Memory B cell (primary cell): ENCODE measurements around the gene SETX.
A peak's percentile ranks its signal among the peaks of the same experiment; 100 is the strongest.

Source experiments
- ATAC-seq: fragments of 150-1000 bp; cut with Tn5 transposase; 2 replicates; pipeline ENCODE4 v1.10.0; 2021; ENCODE audit warnings: low read depth, mild to moderate bottlenecking, moderate library complexity
- DNase-seq, 2 donors: peaks; one replicate each; pipeline ENCODE4 v3.0.0; 2022; ENCODE audit warnings: low spot score in 2 of 2
- H3K27ac Mint-ChIP-seq: one replicate; pipeline ENCODE4 v1.8.0; 2022; ENCODE audit warnings: mild to moderate bottlenecking, moderate library complexity, mixed read lengths
- H3K27me3 Mint-ChIP-seq: one replicate; pipeline ENCODE4 v1.8.0; 2022; ENCODE audit warnings: mixed read lengths
- H3K36me3 Mint-ChIP-seq: one replicate; pipeline ENCODE4 v1.8.0; 2022; ENCODE audit warnings: mild to moderate bottlenecking, mixed read lengths
- H3K4me1 Mint-ChIP-seq: one replicate; pipeline ENCODE4 v1.8.0; 2022; ENCODE audit warnings: mixed read lengths
- H3K4me3 Mint-ChIP-seq: one replicate; pipeline ENCODE4 v1.8.0; 2022; ENCODE audit warnings: mild to moderate bottlenecking, moderate library complexity, mixed read lengths
- H3K9me3 Mint-ChIP-seq: one replicate; pipeline ENCODE4 v1.8.0; 2022; ENCODE audit warnings: mixed read lengths

SETX gene

GRCh38 chr9:132244582-132245455 is 110.0 kb downstream of the SETX start:
- no peak for ATAC-seq
- Mint-ChIP-seq H3K4me1 (peaks cover 7% of the 10 kb centered on the region), H3K4me3 (no peak overlapping the region), H3K27me3 (peaks cover 2% of the 10 kb centered on the region), H3K9me3 (no peaks in the 10 kb centered on the region), H3K36me3 (no peaks in the 10 kb centered on the region), H3K27ac (no peak overlapping the region)
- DNase-seq: no peak

- Mint-ChIP-seq H3K36me3 (no peaks in the 10 kb centered on the region), H3K27ac (no peak overlapping the region), H3K4me1 (peaks cover 12% of the 10 kb centered on the region), H3K9me3 (no peaks in the 10 kb centered on the region), H3K27me3 (peaks cover 2% of the 10 kb centered on the region), H3K4me3 (peak overlapping the region; percentile 64)
- no peak for ATAC-seq
- no peak for DNase-seq
Observed at GRCh38 chr9:132243156-132244074, 111.4 kb downstream of the SETX start.

DNA sequence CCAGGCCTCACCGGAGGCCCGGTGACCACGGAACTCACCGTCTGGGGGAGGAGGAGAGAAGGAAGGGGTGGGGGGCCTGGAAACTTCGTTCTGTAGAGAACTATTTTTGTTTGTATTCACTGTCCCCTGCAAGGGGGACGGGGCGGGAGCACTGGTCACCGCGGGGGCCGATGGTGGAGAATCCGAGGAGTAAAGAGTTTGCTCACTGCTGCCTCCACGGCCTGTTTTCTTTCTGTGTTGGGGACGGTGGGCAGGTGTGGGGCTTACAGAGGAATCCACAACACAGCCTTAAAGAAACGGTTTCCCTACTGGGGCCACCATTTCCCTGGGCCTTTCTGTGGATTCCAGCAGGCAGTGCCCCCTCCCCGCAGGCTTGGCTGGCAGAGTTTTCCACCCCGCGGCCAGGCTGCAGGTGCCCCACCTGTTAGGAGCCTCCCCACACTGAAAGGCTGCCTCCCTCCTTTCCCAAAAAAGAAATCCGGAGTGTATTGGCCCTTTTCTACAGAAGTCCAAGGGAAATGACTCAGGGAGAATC is 112.1 kb downstream of the SETX start:
- peak overlapping the region; percentile 76 for H3K27ac Mint-ChIP-seq
- DNase-seq (no peak), ATAC-seq (no peak)
- H3K9me3 Mint-ChIP-seq: no peaks in the 10 kb centered on the region
- H3K27me3 Mint-ChIP-seq: peaks cover 2% of the 10 kb centered on the region
- no peaks in the 10 kb centered on the region for H3K36me3 Mint-ChIP-seq
- peaks cover 12% of the 10 kb centered on the region for H3K4me1 Mint-ChIP-seq
- H3K4me3 Mint-ChIP-seq: peak overlapping the region; percentile 89

- peak overlapping the region; percentile 76 for H3K27ac Mint-ChIP-seq
- peak; percentile 14 for ATAC-seq
- H3K27me3 Mint-ChIP-seq: peaks cover 2% of the 10 kb centered on the region
- H3K4me1 Mint-ChIP-seq: peaks cover 12% of the 10 kb centered on the region
- H3K4me3 Mint-ChIP-seq: peak overlapping the region; percentile 89
- DNase-seq: peak in 1 of 2 donors; percentile 63
- no peaks in the 10 kb centered on the region for H3K36me3 Mint-ChIP-seq
- no peaks in the 10 kb centered on the region for H3K9me3 Mint-ChIP-seq
Observed at GRCh38 chr9:132241840-132242620, 112.8 kb downstream of the SETX start.

DNA sequence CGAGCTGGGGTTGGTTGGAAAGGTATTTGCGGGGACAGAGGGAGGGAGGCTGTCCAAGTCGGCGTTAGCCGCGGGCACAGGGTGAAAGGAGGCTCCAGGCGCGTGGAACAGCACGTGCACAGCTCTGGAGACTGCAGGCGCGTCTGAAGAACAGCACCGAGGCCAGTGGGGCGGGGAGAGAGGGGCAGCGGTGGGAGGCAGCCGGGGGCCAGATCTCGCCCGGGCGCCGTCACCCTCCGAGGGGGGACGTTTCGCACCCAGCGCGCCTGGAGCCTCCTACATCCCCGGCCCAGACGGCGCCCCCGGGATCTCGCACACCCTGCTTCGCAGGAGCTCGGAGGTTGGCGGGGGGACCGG is 113.3 kb downstream of the SETX start:
- H3K4me1 Mint-ChIP-seq: peaks cover 12% of the 10 kb centered on the region
- H3K36me3 Mint-ChIP-seq: no peaks in the 10 kb centered on the region
- DNase-seq (no peak), ATAC-seq (no peak)
- H3K4me3 Mint-ChIP-seq: peak overlapping the region; percentile 98
- H3K27me3 Mint-ChIP-seq: no peaks in the 10 kb centered on the region
- H3K27ac Mint-ChIP-seq: peak overlapping the region; percentile 94
- no peaks in the 10 kb centered on the region for H3K9me3 Mint-ChIP-seq

- no peaks in the 10 kb centered on the region for H3K27me3 Mint-ChIP-seq
Observed at GRCh38 chr9:132240841-132241482, 113.8 kb downstream of the SETX start.

DNA sequence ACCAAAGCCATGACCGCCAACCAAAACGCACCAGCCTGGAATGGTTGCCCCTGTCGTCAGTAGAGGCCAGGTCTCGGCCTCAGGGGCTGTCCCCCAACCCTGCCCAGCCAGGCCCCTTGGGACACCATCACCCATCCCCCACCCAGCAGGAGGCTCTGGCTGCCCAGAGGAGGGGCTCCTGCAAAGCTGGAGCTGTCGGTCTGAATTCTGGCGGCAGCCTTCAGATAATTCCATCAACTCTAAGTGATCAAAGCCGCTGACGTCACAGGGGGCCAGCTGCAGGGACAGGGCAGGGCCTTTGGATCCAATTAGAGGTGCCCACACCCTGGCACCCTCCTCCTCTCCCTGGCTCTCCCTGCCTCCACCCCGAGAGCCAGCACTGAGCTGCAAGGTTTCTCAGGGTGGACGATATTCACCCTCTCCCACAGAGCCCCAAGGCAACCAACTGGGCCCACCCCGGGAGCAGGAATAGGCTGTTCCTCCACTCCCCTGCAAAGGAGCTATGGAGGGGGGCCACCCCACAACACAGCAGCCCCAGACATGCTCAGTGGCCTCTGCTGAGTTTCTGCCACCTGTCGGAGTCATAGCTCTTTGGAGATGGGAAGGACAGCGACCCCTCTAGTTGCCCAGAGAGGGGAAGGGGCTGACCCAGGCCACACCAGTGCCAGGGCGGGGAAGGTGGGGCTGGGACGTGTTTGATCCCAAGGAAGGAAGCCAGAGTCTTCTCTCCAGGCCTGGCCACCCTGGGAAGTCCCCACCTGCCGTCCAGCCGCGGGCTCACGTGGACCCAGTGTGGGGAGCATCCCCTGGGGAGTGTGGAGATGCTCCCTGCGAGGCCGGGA is 114.6 kb downstream of the SETX start:
- Mint-ChIP-seq H3K9me3 (no peaks in the 10 kb centered on the region), H3K4me1 (peaks cover 14% of the 10 kb centered on the region), H3K27ac (no peak overlapping the region), H3K27me3 (no peaks in the 10 kb centered on the region), H3K4me3 (peak overlapping the region; percentile 65), H3K36me3 (no peaks in the 10 kb centered on the region)
- DNase-seq: no peak
- no peak for ATAC-seq

More at GRCh38 chr9:132240841-132241482, 113.8 kb downstream of the SETX start:
- ATAC-seq (peak; percentile 86), DNase-seq (peak; percentile 94 to 99)
- no peaks in the 10 kb centered on the region for H3K36me3 Mint-ChIP-seq
- peak overlapping the region; percentile 98 for H3K4me3 Mint-ChIP-seq
- H3K27ac Mint-ChIP-seq: peak overlapping the region; percentile 94
- peaks cover 13% of the 10 kb centered on the region for H3K4me1 Mint-ChIP-seq
- H3K9me3 Mint-ChIP-seq: no peaks in the 10 kb centered on the region

- H3K4me3 Mint-ChIP-seq: no peak overlapping the region
- DNase-seq: no peak
- ATAC-seq: no peak
- H3K27me3 Mint-ChIP-seq: no peaks in the 10 kb centered on the region
- H3K36me3 Mint-ChIP-seq: no peaks in the 10 kb centered on the region
- H3K9me3 Mint-ChIP-seq: no peaks in the 10 kb centered on the region
- H3K4me1 Mint-ChIP-seq: peaks cover 14% of the 10 kb centered on the region
- H3K27ac Mint-ChIP-seq: no peak overlapping the region
Observed at GRCh38 chr9:132239518-132239917, 115.3 kb downstream of the SETX start.

GRCh38 chr9:132238992-132239391 is 115.8 kb downstream of the SETX start:
- H3K27ac Mint-ChIP-seq: no peak overlapping the region
- no peaks in the 10 kb centered on the region for H3K9me3 Mint-ChIP-seq
- DNase-seq: no peak
- no peaks in the 10 kb centered on the region for H3K36me3 Mint-ChIP-seq
- H3K4me1 Mint-ChIP-seq: peaks cover 14% of the 10 kb centered on the region
- no peak overlapping the region for H3K4me3 Mint-ChIP-seq
- no peaks in the 10 kb centered on the region for H3K27me3 Mint-ChIP-seq
- ATAC-seq: no peak

DNA sequence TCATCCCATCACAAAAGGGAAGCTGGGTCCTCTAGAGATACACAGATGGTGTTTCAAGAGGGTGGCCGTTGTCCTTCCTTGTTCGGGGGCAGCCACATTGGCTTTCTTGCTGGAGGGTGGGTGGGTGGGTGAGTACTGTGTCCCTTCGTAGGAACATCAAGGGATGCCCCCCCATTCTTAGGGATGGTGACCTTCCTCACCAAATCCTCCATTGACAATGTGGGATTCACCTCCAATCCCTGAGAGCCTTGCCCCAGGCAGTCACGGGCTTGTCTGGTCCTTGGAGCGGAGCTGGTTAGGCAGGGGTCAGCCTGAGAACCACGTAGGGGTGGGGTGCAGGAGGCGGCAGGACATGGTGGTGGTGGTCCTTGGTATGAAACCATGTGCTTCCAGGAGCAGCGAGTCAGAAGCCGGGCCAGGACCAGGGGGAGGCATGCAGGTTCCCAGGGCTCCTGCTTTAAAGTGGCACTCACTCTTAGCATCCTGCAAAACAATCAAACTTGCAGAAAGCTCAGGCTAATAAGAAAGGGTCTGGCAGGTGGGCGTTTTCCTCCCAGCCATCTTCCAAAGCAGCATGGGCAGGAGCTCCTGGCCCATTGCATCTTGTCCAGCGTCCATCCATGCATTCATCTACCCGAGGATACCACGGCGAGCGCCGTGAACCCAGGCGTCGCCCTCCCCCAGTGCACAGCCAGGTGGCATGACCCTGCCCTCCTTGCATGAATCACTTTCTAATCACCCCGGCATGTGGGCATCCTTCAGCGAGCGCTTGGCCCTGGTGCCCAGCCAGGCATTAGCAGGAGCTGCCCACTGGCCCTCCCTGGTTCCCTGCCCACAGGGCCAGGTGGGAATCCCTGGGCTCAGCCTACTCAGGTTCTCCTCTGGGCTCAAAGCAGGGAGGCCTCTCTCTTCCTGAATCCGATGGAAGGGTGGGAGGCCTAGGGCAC is 116.5 kb downstream of the SETX start:
- no peaks in the 10 kb centered on the region for H3K27me3 Mint-ChIP-seq
- H3K27ac Mint-ChIP-seq: no peak overlapping the region
- H3K4me3 Mint-ChIP-seq: no peak overlapping the region
- no peak for DNase-seq
- peaks cover 14% of the 10 kb centered on the region for H3K4me1 Mint-ChIP-seq
- no peaks in the 10 kb centered on the region for H3K9me3 Mint-ChIP-seq
- no peaks in the 10 kb centered on the region for H3K36me3 Mint-ChIP-seq
- no peak for ATAC-seq

DNA sequence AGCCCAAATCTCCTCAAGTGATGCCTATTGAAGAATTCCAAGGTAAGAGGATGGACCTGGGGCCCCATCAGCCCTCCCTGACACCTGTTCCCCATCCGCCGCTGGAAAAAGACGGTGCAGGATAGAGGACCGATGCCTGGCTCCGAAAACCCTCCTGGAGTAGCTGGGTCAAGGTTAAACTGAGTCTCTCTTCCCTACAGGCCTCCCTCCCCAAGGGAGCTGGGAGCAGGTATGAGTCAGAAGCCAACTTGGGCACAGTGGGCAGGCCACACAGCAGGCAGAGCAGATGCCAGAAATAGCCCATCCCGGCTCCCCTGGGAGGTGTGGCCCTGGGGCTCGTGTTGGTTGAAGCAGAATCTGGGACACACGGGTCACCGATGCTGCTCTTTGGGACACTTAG is 117.3 kb downstream of the SETX start:
- Mint-ChIP-seq H3K27me3 (no peaks in the 10 kb centered on the region), H3K27ac (no peak overlapping the region), H3K4me3 (no peak overlapping the region), H3K36me3 (no peaks in the 10 kb centered on the region), H3K9me3 (no peaks in the 10 kb centered on the region), H3K4me1 (peaks cover 14% of the 10 kb centered on the region)
- ATAC-seq (no peak), DNase-seq (no peak)
